Trophoblast cell (in vitro differentiated cells and primary cell): ENCODE measurements around the gene COPS9.

ENCODE experiments used
- DNase-seq, 2 donors: peaks; one replicate each; pipeline ENCODE4 v3.0.0-alpha.2; 2016
- H2AFZ ChIP-seq: 2 replicates; pipeline ENCODE4 v1.6.1; 2013; ENCODE audit warnings: low read length, moderate library complexity, mild to moderate bottlenecking; ENCODE audit not compliant: insufficient read depth, poor library complexity
- H2AK5ac ChIP-seq: 2 replicates; pipeline ENCODE4 v1.6.1; 2013; ENCODE audit warnings: mild to moderate bottlenecking, low read length
- H2BK120ac ChIP-seq: 2 replicates; pipeline ENCODE4 v1.6.1; 2013; ENCODE audit warnings: low read length, mild to moderate bottlenecking, moderate library complexity; ENCODE audit not compliant: insufficient read depth, poor library complexity
- H2BK12ac ChIP-seq: 2 replicates; pipeline ENCODE4 v1.6.1; 2013; ENCODE audit warnings: mild to moderate bottlenecking, low read length, moderate library complexity
- H2BK5ac ChIP-seq: 2 replicates; pipeline ENCODE4 v1.6.1; 2013; ENCODE audit warnings: low read length, low read depth, moderate library complexity, mild to moderate bottlenecking; ENCODE audit not compliant: poor library complexity
- H3K14ac ChIP-seq: 2 replicates; pipeline ENCODE4 v1.6.1; 2013; ENCODE audit warnings: mild to moderate bottlenecking, low read length
- H3K18ac ChIP-seq: 2 replicates; pipeline ENCODE4 v1.6.1; 2013; ENCODE audit warnings: mild to moderate bottlenecking, low read length
- H3K23ac ChIP-seq: 2 replicates; pipeline ENCODE4 v1.6.1; 2013; ENCODE audit warnings: low read length
- H3K27ac ChIP-seq: 2 replicates; pipeline ENCODE4 v1.5.1; 2013; ENCODE audit warnings: low read depth, mild to moderate bottlenecking, inconsistent platforms, low read length, moderate library complexity
- H3K27me3 ChIP-seq: 2 replicates; pipeline ENCODE4 v1.6.1; 2013; ENCODE audit warnings: inconsistent platforms, mild to moderate bottlenecking, low read length, moderate library complexity; ENCODE audit not compliant: insufficient read depth
- H3K36me3 ChIP-seq, 2 experiments: 1 replicate in 1 of 2; 2 replicates in 1 of 2; pipeline ENCODE4 v1.6.1; 2013; ENCODE audit warnings: low read length in 2 of 2, mild to moderate bottlenecking in 2 of 2, moderate library complexity in 1 of 2; ENCODE audit not compliant: insufficient read depth in 2 of 2, control insufficient read depth in 1 of 2
- H3K4ac ChIP-seq: 2 replicates; pipeline ENCODE4 v1.6.1; 2013; ENCODE audit warnings: low read depth, mild to moderate bottlenecking, low read length, moderate library complexity
- H3K4me1 ChIP-seq, 2 experiments: 1 replicate in 1 of 2; 2 replicates in 1 of 2; pipeline ENCODE4 v1.6.1; 2013; ENCODE audit warnings: low read length in 2 of 2, mild to moderate bottlenecking in 2 of 2, moderate library complexity in 1 of 2; ENCODE audit not compliant: insufficient read depth in 2 of 2, control insufficient read depth in 1 of 2
- H3K4me2 ChIP-seq: 2 replicates; pipeline ENCODE4 v1.6.1; 2013; ENCODE audit warnings: inconsistent platforms, mild to moderate bottlenecking, low read length, moderate library complexity
- H3K4me3 ChIP-seq: 2 replicates; pipeline ENCODE4 v1.5.1; 2013; ENCODE audit warnings: mild to moderate bottlenecking, low read depth, low read length, inconsistent platforms
- H3K79me1 ChIP-seq: one replicate; pipeline ENCODE4 v1.6.1; 2013; ENCODE audit warnings: low read length
- H3K79me2 ChIP-seq: 2 replicates; pipeline ENCODE4 v1.6.1; 2013; ENCODE audit warnings: low read length, mild to moderate bottlenecking; ENCODE audit not compliant: control insufficient read depth, insufficient read depth, poor library complexity
- H3K9ac ChIP-seq: 2 replicates; pipeline ENCODE4 v1.6.1; 2013; ENCODE audit warnings: mild to moderate bottlenecking, low read length
- H3K9me3 ChIP-seq: 2 replicates; pipeline ENCODE4 v1.6.1; 2013; ENCODE audit warnings: low read depth, mild to moderate bottlenecking, control low read depth, inconsistent platforms, low read length; ENCODE audit not compliant: insufficient read depth
- H4K12ac ChIP-seq: 2 replicates; pipeline ENCODE4 v1.6.1; 2013; ENCODE audit warnings: low read depth, mild to moderate bottlenecking, low read length, moderate library complexity
- H4K8ac ChIP-seq: 2 replicates; pipeline ENCODE4 v1.6.1; 2013; ENCODE audit warnings: low read depth, mild to moderate bottlenecking, low read length, moderate library complexity
- H4K91ac ChIP-seq: one replicate; pipeline ENCODE4 v1.6.1; 2013; ENCODE audit warnings: low read depth, mild to moderate bottlenecking, low read length, moderate library complexity
- WGBS: extraction: QIAGEN DNeasy Blood & Tissue Kit; methylation state at CpG from one replicate; pipeline ENCODE4 v1.1.7; 2013; ENCODE audit warnings: missing lambda C conversion rate; ENCODE audit not compliant: insufficient read length, insufficient coverage; ENCODE audit errors: extremely low coverage; 5-methylcytosine and 5-hydroxymethylcytosine counted together

The COPS9 gene

GRCh38 chr2:240165034-240165433 is 28.9 kb upstream of the COPS9 start:
- Histone ChIP-seq H3K9me3 (peaks cover 29% of the 10 kb centered on the region), H3K79me2 (no peaks in the 10 kb centered on the region), H3K4me1 (no peaks in the 10 kb centered on the region), H3K4me2 (no peak overlapping the region), H3K27me3 (no peaks in the 10 kb centered on the region), H2AFZ (no peak overlapping the region), H3K9ac (no peak overlapping the region), H4K91ac (no peak overlapping the region), H4K12ac (no peak overlapping the region), H2AK5ac (no peak overlapping the region), H4K8ac (no peak overlapping the region), H3K14ac (no peak overlapping the region), H2BK120ac (no peak overlapping the region), H2BK5ac (no peak overlapping the region), H3K36me3 (no peaks in the 10 kb centered on the region), H3K27ac (no peak overlapping the region), H3K18ac (no peak overlapping the region), H3K79me1 (no peaks in the 10 kb centered on the region), H3K23ac (no peak overlapping the region), H2BK12ac (no peak overlapping the region), H3K4ac (no peak overlapping the region), H3K4me3 (no peak overlapping the region)
- DNase-seq, result no peak
- WGBS, result no CpG with 5 or more reads among the region's 10 CpGs

GRCh38 chr2:240164586-240164985 is 28.5 kb upstream of the COPS9 start:
- Histone ChIP-seq H3K79me2 (no peaks in the 10 kb centered on the region), H3K4me2 (no peak overlapping the region), H3K9ac (no peak overlapping the region), H3K23ac (peak overlapping the region; percentile 33), H3K4ac (no peak overlapping the region), H3K36me3 (no peaks in the 10 kb centered on the region), H3K4me1 (no peaks in the 10 kb centered on the region), H2BK5ac (no peak overlapping the region), H3K79me1 (no peaks in the 10 kb centered on the region), H3K18ac (no peak overlapping the region), H4K8ac (no peak overlapping the region), H3K27me3 (no peaks in the 10 kb centered on the region), H2BK12ac (no peak overlapping the region), H3K14ac (no peak overlapping the region), H2BK120ac (no peak overlapping the region), H4K91ac (no peak overlapping the region), H4K12ac (no peak overlapping the region), H2AK5ac (no peak overlapping the region), H2AFZ (no peak overlapping the region), H3K4me3 (no peak overlapping the region), H3K27ac (no peak overlapping the region), H3K9me3 (peaks cover 27% of the 10 kb centered on the region)
- no peak for DNase-seq
- no CpG with 5 or more reads among the region's 5 CpGs for WGBS

GRCh38 chr2:240163844-240164574 is 27.9 kb upstream of the COPS9 start:
- H3K23ac ChIP-seq, result peak overlapping the region; percentile 33
- H4K12ac ChIP-seq, result no peak overlapping the region
- H4K8ac ChIP-seq, result no peak overlapping the region
- no peak overlapping the region for H2AK5ac ChIP-seq
- H3K4me1 ChIP-seq, result no peaks in the 10 kb centered on the region
- no peak overlapping the region for H3K27ac ChIP-seq
- no CpG with 5 or more reads among the region's 4 CpGs for WGBS
- H3K4me3 ChIP-seq, result peak overlapping the region; percentile 37
- no peak overlapping the region for H3K14ac ChIP-seq
- H2AFZ ChIP-seq, result no peak overlapping the region
- no peaks in the 10 kb centered on the region for H3K27me3 ChIP-seq
- no peak overlapping the region for H4K91ac ChIP-seq
- H2BK5ac ChIP-seq, result no peak overlapping the region
- H3K79me1 ChIP-seq, result no peaks in the 10 kb centered on the region
- H3K4me2 ChIP-seq, result no peak overlapping the region
- no peak overlapping the region for H3K9ac ChIP-seq
- DNase-seq, result no peak
- no peak overlapping the region for H2BK12ac ChIP-seq
- H3K18ac ChIP-seq, result no peak overlapping the region
- no peaks in the 10 kb centered on the region for H3K36me3 ChIP-seq
- no peak overlapping the region for H3K4ac ChIP-seq
- peaks cover 25% of the 10 kb centered on the region for H3K9me3 ChIP-seq
- no peak overlapping the region for H2BK120ac ChIP-seq
- H3K79me2 ChIP-seq, result no peaks in the 10 kb centered on the region

- H3K4ac ChIP-seq, result no peak overlapping the region
- no peak overlapping the region for H2AFZ ChIP-seq
- H2BK5ac ChIP-seq, result no peak overlapping the region
- H2BK120ac ChIP-seq, result no peak overlapping the region
- no peaks in the 10 kb centered on the region for H3K4me1 ChIP-seq
- H2BK12ac ChIP-seq, result no peak overlapping the region
- H3K14ac ChIP-seq, result no peak overlapping the region
- no peak overlapping the region for H2AK5ac ChIP-seq
- DNase-seq, result no peak
- H3K4me3 ChIP-seq, result peak overlapping the region; percentile 27
- no peak overlapping the region for H4K8ac ChIP-seq
- H3K79me2 ChIP-seq, result no peaks in the 10 kb centered on the region
- no peak overlapping the region for H3K23ac ChIP-seq
- no peak overlapping the region for H3K27ac ChIP-seq
- H3K79me1 ChIP-seq, result no peaks in the 10 kb centered on the region
- H3K9me3 ChIP-seq, result peaks cover 25% of the 10 kb centered on the region
- no peak overlapping the region for H3K18ac ChIP-seq
- H3K4me2 ChIP-seq, result no peak overlapping the region
- no peak overlapping the region for H4K91ac ChIP-seq
- WGBS, result no CpG with 5 or more reads among the region's 16 CpGs
- H4K12ac ChIP-seq, result no peak overlapping the region
- no peaks in the 10 kb centered on the region for H3K36me3 ChIP-seq
- no peak overlapping the region for H3K9ac ChIP-seq
- H3K27me3 ChIP-seq, result no peaks in the 10 kb centered on the region
These were observed 27.0 kb upstream of the COPS9 start for GRCh38 chr2:240162939-240163714.
